Activated T-helper 2 cell treated with anti-CD3 and anti-CD28 coated beads, Interferon-gamma antibody, Interleukin-2, Interleukin-4, amounts not matched to agents 10 μg/mL and 5 μg/mL and 100 μg/mL, durations not matched to agents 14 hours and 24 hours and 36 hours (primary cell): ENCODE measurements around the gene FOXA3. TPM values are rescaled to one million over a fixed set of nuclear protein-coding genes. Genes with fewer than 3 reads are reported as not detected.

Source experiments
- DNase-seq: peaks from one replicate; pipeline ENCODE4 v3.0.0; 2021; ENCODE audit warnings: low spot score
- H3K27ac Mint-ChIP-seq: one replicate; pipeline ENCODE4 v1.8.0; 2021; ENCODE audit warnings: mixed read lengths
- H3K27me3 Mint-ChIP-seq: one replicate; pipeline ENCODE4 v1.8.0; 2021; ENCODE audit warnings: low read depth, mixed read lengths
- H3K36me3 Mint-ChIP-seq: one replicate; pipeline ENCODE4 v1.8.0; 2021; ENCODE audit warnings: low read depth, mixed read lengths
- H3K4me1 Mint-ChIP-seq: one replicate; pipeline ENCODE4 v1.8.0; 2021; ENCODE audit warnings: low read depth, mixed read lengths
- H3K4me3 Mint-ChIP-seq: one replicate; pipeline ENCODE4 v1.8.0; 2021; ENCODE audit warnings: low read depth, mild to moderate bottlenecking, moderate library complexity, mixed read lengths
- H3K9me3 Mint-ChIP-seq: one replicate; pipeline ENCODE4 v1.8.0; 2021; ENCODE audit warnings: mixed read lengths
- intact Hi-C: fragments of 100-400 bp; cut with micrococcal nuclease; formaldehyde crosslinking; loops from one replicate; pipeline ENCODE4 v1.15.1; 2023
- total RNA-seq: library from RNA; stranded (reverse); gene quantifications from 2 replicates; pipeline ENCODE4 v1.2.3, GENCODE V29; 2022

Gene FOXA3
- total RNA-seq, 1 donor from 2014 or later = 0.37 TPM

DNA sequence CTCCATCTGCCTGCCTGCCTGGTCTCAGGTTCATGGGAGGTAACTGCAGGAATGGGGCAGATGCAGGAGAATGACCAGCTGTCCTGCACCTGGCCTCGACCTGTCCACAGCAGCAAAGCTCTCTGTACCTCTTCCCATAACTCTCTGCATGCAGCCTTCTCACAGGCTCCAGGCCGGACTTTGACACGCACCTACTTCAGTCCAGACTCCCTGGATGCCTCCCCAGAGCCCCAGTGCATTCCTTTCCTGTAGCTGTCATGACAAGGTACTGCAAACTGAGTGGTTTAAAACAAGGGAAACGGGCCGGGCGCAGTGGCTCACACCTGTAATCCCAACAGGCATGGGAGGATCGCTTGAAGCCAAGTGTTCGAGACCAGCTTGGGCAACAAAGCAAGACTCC lies 47.2 kb downstream of the FOXA3 start:
- no peak for DNase-seq
- H3K4me3 Mint-ChIP-seq = no peak overlapping the region
- H3K27me3 Mint-ChIP-seq = peaks cover 13% of the 10 kb centered on the region
- no peak overlapping the region for H3K27ac Mint-ChIP-seq
- intact Hi-C loops = no loop called here
- no peaks in the 10 kb centered on the region for H3K36me3 Mint-ChIP-seq
- H3K9me3 Mint-ChIP-seq = no peaks in the 10 kb centered on the region
- H3K4me1 Mint-ChIP-seq = peaks cover 6% of the 10 kb centered on the region

- no peak for DNase-seq
- no peak within 1 kb of the TSS for H3K4me3 Mint-ChIP-seq
- peaks cover 13% of the 10 kb centered on the region for H3K27me3 Mint-ChIP-seq
- intact Hi-C loops = no loop called here
- H3K9me3 Mint-ChIP-seq = no peaks in the 10 kb centered on the region
- peaks cover 17% of the 10 kb centered on the region for H3K4me1 Mint-ChIP-seq
- no peaks in the 10 kb centered on the region for H3K36me3 Mint-ChIP-seq
- H3K27ac Mint-ChIP-seq = no peak within 1 kb of the TSS
Measured at GRCh38 chr19:45913874-45914830, 50.0 kb downstream of the FOXA3 start, which contains the start of gene NANOS2. NANOS2 (minus strand) TSS chr19:45914778; CDS start chr19:45914693, 85 bp downstream.

DNA sequence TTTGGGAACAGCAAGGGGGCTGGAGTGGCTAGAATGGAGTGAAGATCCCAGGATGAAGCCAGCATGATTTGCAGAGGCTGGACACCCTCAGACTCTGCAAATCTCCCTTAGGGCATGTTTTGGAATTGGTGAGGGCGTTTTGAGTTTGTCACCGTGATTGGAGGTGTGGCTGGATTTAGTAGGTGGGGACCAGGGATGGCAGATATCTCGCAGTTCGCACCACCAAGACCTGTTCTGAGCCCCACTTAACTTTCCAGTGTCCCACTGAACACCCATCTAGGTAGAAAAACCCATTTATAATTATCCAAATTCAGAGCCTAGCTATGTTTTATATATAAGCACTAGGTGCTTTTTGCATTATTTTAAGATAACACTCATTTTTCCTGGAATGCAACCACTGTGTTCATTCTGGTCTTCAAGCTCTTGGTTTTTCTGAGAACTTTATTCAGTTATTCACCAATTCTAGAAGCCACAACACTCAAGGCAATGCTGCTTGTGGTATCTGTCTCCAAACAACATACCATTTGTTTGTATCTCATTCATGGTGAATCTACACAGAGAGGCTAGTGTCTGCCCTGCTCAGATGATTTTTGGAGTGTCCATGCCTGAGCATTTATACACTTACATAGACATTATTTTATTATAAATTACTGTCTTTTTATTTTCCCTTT lies 53.4 kb downstream of the FOXA3 start:
- intact Hi-C loops = loop anchor here (2.0 kb wide), 1 partner anchor 15 kb away; the partner anchor contains the start of gene MYPOP
- H3K27me3 Mint-ChIP-seq = peaks cover 5% of the 10 kb centered on the region
- H3K4me1 Mint-ChIP-seq = peaks cover 31% of the 10 kb centered on the region
- no peaks in the 10 kb centered on the region for H3K36me3 Mint-ChIP-seq
- H3K9me3 Mint-ChIP-seq = no peaks in the 10 kb centered on the region
- no peak overlapping the region for H3K4me3 Mint-ChIP-seq
- no peak overlapping the region for H3K27ac Mint-ChIP-seq
- no peak for DNase-seq

DNA sequence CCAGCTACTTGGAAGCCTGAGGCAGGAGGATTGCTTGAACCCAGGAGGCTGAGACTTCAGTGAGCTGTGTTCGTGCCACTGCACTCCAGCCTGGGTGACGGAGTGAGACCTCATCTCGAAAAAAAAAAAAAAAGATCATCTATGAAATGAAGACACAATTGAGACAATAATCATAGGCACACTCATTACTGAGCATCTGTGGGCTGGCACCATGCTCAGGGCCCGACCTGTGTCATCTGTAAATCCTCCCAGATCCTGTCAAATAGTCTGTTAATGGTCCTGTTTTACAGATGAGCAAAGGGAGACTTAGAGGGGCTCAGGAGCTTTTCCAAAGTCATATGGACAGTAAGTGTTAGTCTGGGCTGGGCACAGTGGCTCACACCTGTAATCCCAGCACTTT lies 54.6 kb downstream of the FOXA3 start:
- H3K4me3 Mint-ChIP-seq = no peak overlapping the region
- peak overlapping the region; percentile 49 for H3K27ac Mint-ChIP-seq
- no peaks in the 10 kb centered on the region for H3K36me3 Mint-ChIP-seq

GRCh38 chr19:45919678-45920077 lies 55.6 kb downstream of the FOXA3 start:
- intact Hi-C loops = no loop called here
- DNase-seq = no peak

More for the DNA sequence above, 54.6 kb downstream of the FOXA3 start:
- Mint-ChIP-seq H3K9me3 (no peaks in the 10 kb centered on the region), H3K27me3 (peaks cover under 1% of the 10 kb centered on the region), H3K4me1 (peaks cover 31% of the 10 kb centered on the region)
- intact Hi-C loops = no loop called here
- DNase-seq = no peak

GRCh38 chr19:45920458-45920857 lies 56.3 kb downstream of the FOXA3 start:
- Mint-ChIP-seq H3K9me3 (no peaks in the 10 kb centered on the region), H3K4me3 (no peak overlapping the region), H3K27me3 (no peaks in the 10 kb centered on the region), H3K4me1 (peaks cover 31% of the 10 kb centered on the region), H3K36me3 (no peaks in the 10 kb centered on the region), H3K27ac (no peak overlapping the region)
- no peak for DNase-seq
- intact Hi-C loops = no loop called here

More at GRCh38 chr19:45919678-45920077, 55.6 kb downstream of the FOXA3 start:
- H3K27ac Mint-ChIP-seq = no peak overlapping the region
- H3K4me1 Mint-ChIP-seq = peaks cover 31% of the 10 kb centered on the region
- H3K9me3 Mint-ChIP-seq = no peaks in the 10 kb centered on the region
- no peaks in the 10 kb centered on the region for H3K36me3 Mint-ChIP-seq
- H3K4me3 Mint-ChIP-seq = no peak overlapping the region
- H3K27me3 Mint-ChIP-seq = no peaks in the 10 kb centered on the region

DNA sequence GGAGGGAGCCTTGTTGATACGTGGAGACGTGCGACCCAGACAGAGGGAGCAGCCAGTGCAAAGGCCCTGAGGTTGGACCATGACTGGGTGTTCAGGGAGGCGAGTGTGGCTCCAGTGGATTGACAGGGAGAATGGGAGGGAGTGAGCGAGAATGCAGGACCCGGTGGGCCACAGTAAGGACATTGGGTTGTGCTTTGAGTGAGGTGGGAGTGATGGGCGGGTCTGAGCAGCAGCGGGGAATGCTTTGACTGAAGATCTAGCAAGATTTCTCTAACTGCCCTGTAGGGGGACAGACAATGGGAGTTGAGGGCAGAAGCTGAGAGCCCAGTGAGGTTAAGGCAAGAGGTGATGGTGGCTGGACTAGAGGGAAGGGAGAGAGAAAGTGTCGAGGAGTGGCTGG lies 58.2 kb downstream of the FOXA3 start:
- Mint-ChIP-seq H3K27me3 (no peaks in the 10 kb centered on the region), H3K4me1 (peaks cover 29% of the 10 kb centered on the region), H3K4me3 (no peak overlapping the region), H3K9me3 (no peaks in the 10 kb centered on the region), H3K27ac (no peak overlapping the region), H3K36me3 (no peaks in the 10 kb centered on the region)
- intact Hi-C loops = no loop called here
- DNase-seq = no peak

Other genes with a start within 250 kb of the FOXA3 start
- 180 and 207 TPM in 2 replicates for gene EML2, start 224.9 kb upstream of the FOXA3 start, total RNA-seq
- gene GIPR, start 196.1 kb upstream of the FOXA3 start, total RNA-seq = 9.3 and 9.5 TPM in 2 replicates
- gene SNRPD2, start 172.4 kb upstream of the FOXA3 start, total RNA-seq = 738 and 766 TPM in 2 replicates
- gene QPCTL, start 171.7 kb upstream of the FOXA3 start, total RNA-seq = 24.2 and 26.7 TPM in 2 replicates
- gene FBXO46, start 133.4 kb upstream of the FOXA3 start, total RNA-seq = 34.4 and 38.9 TPM in 2 replicates
- not detected in 2 replicates for gene MEIOSIN, start 130.9 kb upstream of the FOXA3 start, total RNA-seq
- 4.8 and 5.7 TPM in 2 replicates for gene SIX5, start 95.1 kb upstream of the FOXA3 start, total RNA-seq
- gene DMPK, start 81.8 kb upstream of the FOXA3 start, total RNA-seq = 22.0 and 23.4 TPM in 2 replicates
- 44.7 and 45.6 TPM in 2 replicates for gene DMWD, start 71.5 kb upstream of the FOXA3 start, total RNA-seq
- 0.16 and 0.23 TPM in 2 replicates for gene RSPH6A, start 49.0 kb upstream of the FOXA3 start, total RNA-seq
- gene SYMPK, start 1.2 kb upstream of the FOXA3 start, total RNA-seq = 121 and 131 TPM in 2 replicates
- 15.7 and 17.1 TPM in 2 replicates for gene IRF2BP1, start 21.8 kb downstream of the FOXA3 start, total RNA-seq
- 7.3 and 8.6 TPM in 2 replicates for gene MYPOP, start 38.3 kb downstream of the FOXA3 start, total RNA-seq
- not detected in 2 replicates for gene NANOS2, start 50.5 kb downstream of the FOXA3 start, total RNA-seq
- gene NOVA2, start 109.5 kb downstream of the FOXA3 start, total RNA-seq = 0.14 TPM in 1 of 2 replicates, not detected in the other
- 25.3 and 31.2 TPM in 2 replicates for gene CCDC61, start 131.1 kb downstream of the FOXA3 start, total RNA-seq
- not detected in 2 replicates for gene PGLYRP1, start 158.7 kb downstream of the FOXA3 start, total RNA-seq
- not detected in 2 replicates for gene IGFL4, start 176.7 kb downstream of the FOXA3 start, total RNA-seq